Suprapubic skin (tissue), 3 donors: ENCODE data around the gene TMEFF1.

Source experiments
- POLR2AphosphoS5 ChIP-seq, 3 donors: sonication (generic); formaldehyde crosslinking; IDR thresholded peaks; one replicate each; pipeline ENCODE4 v1.6.1; 2017; ENCODE audit warnings: antibody characterized with exemption in 3 of 3
- TF ChIP-seq, protein P1 (sequence below), 2 donors: fragments of 200-600 bp in 1 of 2; fragments of 450-650 bp in 1 of 2; sonication (generic) in 1 of 2; IDR thresholded peaks; one replicate each; pipeline ENCODE4 v1.5.1; 2016 to 2019; ENCODE audit warnings: antibody characterized with exemption in 2 of 2, mild to moderate bottlenecking in 1 of 2, moderate library complexity in 1 of 2

DNA sequence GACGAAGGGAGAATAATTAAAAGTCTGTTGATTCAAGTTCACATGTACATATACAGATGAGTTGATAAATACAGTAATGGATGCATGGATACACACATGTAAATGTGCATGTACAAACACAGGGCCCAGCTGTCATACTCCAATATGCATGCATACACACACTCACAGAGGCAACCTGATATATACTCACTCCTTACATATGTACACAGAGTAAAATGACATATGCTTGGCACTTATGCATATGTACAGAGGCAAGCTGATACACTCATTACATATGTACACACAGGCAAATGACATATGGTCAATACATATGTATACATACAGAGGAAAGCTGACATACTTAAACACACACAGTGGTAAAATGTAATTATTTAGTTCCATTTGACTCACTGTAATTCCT lies 7.2 kb upstream of the TMEFF1 start:
- no peak for TF ChIP-seq POLR2AphosphoS5 (IDR thresholded peaks at IDR 0.05)
- TF ChIP-seq, protein P1, sequence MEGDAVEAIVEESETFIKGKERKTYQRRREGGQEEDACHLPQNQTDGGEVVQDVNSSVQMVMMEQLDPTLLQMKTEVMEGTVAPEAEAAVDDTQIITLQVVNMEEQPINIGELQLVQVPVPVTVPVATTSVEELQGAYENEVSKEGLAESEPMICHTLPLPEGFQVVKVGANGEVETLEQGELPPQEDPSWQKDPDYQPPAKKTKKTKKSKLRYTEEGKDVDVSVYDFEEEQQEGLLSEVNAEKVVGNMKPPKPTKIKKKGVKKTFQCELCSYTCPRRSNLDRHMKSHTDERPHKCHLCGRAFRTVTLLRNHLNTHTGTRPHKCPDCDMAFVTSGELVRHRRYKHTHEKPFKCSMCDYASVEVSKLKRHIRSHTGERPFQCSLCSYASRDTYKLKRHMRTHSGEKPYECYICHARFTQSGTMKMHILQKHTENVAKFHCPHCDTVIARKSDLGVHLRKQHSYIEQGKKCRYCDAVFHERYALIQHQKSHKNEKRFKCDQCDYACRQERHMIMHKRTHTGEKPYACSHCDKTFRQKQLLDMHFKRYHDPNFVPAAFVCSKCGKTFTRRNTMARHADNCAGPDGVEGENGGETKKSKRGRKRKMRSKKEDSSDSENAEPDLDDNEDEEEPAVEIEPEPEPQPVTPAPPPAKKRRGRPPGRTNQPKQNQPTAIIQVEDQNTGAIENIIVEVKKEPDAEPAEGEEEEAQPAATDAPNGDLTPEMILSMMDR (IDR thresholded peaks at IDR 0.05): no peak
